GM19035 (cell line): Measurements from ENCODE around the gene FAM9A.
"Not testable (repeated sequence)": the region's sequence is repeated elsewhere in the genome, so short reads cannot be mapped to it uniquely, and the experiment has no call there.

Experiments used
- ATAC-seq: cut with Tn5 transposase; IDR thresholded peaks from one replicate; pipeline ENCODE4 v1.9.1; 2021; ENCODE audit not compliant: unreplicated experiment

FAM9A gene

GRCh38 chrX:8805046-8805445, 3.9 kb upstream of the FAM9A start:
- no peak for ATAC-seq

DNA sequence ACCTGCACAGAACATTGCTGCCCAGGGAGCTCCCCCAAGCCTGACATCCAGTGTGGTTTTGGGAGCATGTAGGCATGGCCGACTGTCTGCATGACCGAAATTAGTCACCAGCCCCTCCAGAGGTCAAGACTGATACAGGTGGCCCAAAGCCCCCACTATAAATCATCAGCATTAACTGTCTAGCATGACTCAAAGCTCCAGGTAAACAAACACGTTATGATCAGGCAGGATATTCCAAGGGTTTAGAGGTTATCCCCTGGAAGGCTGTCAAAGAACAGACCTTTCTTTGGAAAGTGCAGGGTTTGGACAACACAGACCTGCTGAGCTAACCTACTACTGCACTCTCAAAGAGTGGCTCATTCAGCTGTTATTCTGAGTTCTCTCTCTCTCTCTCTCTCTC, 2.1 kb upstream of the FAM9A start:
- ATAC-seq = no peak

GRCh38 chrX:8800351-8800750, 832 bp downstream of the FAM9A start:
- not testable (repeated sequence) for ATAC-seq

- ATAC-seq = not testable (repeated sequence)
Observed at GRCh38 chrX:8799281-8799680, 1.9 kb downstream of the FAM9A start.

GRCh38 chrX:8798702-8799101, 2.5 kb downstream of the FAM9A start:
- not testable (repeated sequence) for ATAC-seq

DNA sequence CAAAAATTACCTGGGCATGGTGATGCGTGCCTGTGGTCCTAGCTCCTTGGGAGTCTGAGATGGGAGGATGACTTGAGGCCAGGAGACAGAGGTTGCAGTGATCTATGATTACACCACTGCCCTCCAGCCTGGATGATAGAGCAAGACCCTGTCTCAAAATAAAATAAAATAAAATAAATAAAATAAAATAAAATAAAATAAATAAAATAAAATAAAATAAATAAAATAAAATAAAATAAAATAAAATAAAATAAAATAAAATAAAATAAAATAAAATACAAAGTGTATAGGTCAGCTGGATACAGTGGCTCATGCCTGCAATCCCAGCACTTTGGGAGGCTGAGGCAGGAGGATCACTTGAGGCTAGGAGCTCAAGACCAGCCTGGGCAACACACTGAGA, 14.1 kb downstream of the FAM9A start:
- ATAC-seq = not testable (repeated sequence)

DNA sequence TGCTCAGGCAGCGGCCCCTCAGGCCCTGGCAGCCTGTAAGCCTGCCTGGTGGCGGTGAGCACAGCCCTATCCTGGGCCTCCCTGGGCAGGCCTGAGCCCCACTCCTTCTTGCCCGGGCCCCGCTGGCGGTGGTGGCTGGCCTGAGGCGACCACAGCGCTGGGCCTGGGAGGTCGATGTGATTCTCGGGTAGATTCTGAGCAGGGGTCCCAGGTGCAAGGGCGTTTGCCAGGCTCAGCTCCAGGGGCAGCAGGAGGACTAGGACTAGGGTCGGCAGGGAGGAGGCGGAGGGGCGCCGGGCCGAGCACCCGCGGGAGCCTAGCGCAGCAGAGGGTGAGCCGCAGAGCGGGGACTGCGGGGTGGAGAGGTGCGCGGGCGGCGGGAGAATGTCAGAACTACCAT, 17.0 kb downstream of the FAM9A start:
- no peak for ATAC-seq

- no peak for ATAC-seq
Observed at GRCh38 chrX:8783714-8784098, 17.5 kb downstream of the FAM9A start.

DNA sequence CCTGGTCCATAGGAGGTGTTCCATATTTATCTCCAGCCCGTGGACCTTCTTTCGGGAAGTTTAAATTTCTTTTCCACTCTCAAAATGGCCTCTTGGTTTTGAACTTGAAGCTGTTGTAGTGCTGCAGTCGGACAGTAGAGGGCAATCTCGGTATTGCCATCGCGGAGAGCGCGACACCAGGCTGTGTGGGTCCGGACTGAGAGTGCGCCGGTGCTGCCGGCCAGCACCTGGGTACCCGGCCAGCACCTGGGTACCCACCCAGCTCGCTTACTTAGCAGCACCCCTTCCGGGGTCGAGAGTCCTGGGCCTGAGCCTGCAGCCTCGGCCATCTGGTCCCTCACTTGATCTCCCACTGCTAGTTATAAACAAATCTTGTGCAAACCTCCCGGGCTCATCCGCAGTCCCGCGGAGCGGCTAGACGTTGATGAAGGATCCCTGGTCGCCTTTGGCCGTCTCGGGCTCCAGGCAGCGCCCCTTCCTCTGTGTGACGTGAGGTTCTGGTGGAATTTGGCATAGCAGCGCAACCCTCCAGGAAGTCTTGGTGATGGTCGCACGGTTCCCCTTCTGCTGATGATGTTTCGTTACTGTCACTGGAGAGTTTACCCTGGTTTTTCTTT, 18.0 kb downstream of the FAM9A start:
- ATAC-seq = no peak

DNA sequence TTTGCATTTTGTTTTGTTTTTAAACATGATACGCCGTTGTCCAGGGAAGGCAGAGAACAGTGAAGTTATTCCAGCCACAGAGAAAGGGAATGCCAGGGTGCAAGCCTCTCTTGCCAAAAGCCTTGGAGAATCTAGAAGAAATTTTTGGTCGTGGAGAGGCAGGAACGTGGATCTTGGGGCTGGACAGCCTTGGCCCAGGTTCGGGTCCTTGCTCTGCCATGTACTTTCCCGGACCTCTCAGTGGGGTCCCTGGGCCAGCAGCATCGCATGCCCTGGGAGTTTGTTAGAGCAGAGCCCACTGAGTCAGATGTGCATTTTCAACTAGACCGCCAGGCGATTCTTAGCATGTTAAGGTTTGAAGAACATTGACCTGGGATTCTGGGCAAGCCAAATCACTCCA, 18.6 kb downstream of the FAM9A start:
- ATAC-seq = no peak

DNA sequence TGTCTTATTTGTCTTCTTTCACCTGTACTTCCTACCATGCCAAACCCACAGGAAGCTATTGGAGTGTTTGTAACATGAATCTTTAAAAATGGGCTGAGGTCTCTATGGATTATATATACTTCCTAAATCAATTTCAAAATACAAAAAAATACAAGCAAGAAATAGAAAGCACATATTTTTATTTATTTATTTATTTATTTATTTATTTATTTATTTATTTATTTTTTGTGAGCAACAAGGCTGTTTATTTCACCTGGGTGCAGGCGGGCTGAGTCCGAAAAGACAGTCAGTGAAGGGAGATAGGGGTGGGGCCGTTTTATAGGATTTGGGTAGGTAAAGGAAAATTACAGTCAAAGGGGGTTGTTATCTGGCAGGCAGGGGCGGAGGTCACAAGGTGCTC, 19.3 kb downstream of the FAM9A start:
- not testable (repeated sequence) for ATAC-seq

- no peak for ATAC-seq
Observed at GRCh38 chrX:8773117-8773516, 28.1 kb downstream of the FAM9A start.

- no peak for ATAC-seq
Observed at GRCh38 chrX:8760021-8760420, 41.2 kb downstream of the FAM9A start.

DNA sequence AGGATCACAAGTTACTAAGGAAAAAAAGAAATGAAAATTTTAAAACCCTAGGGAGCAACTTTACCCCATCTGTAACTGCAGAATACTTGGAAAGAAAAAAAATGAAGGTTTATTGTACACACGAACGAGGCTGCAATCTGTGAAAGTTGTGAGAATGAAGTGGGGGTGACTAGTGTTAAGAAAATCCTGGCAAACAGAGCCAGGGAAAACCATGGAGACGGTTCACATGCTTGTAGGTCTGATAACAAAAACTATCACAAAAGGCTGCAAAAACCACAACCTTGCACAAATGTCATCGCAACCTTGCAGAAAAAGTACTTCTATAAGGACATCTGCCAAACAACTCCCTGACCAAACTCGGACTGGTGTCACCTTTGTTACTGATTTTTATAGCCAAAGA, 42.5 kb downstream of the FAM9A start:
- ATAC-seq = not testable (repeated sequence)

- not testable (repeated sequence) for ATAC-seq
Observed at GRCh38 chrX:8757609-8758389, 43.4 kb downstream of the FAM9A start.

- no peak for ATAC-seq
Observed at GRCh38 chrX:8755813-8756212, 45.4 kb downstream of the FAM9A start.

GRCh38 chrX:8755116-8755515, 46.1 kb downstream of the FAM9A start:
- ATAC-seq = no peak

GRCh38 chrX:8749697-8750096, 51.5 kb downstream of the FAM9A start:
- no peak for ATAC-seq

- peak; percentile 53 for ATAC-seq
Observed at GRCh38 chrX:8748855-8749254, 52.3 kb downstream of the FAM9A start.

- ATAC-seq = no peak
Observed at GRCh38 chrX:8743126-8743732, 58.0 kb downstream of the FAM9A start.

GRCh38 chrX:8741981-8742380, 59.2 kb downstream of the FAM9A start:
- no peak for ATAC-seq
